HG03439 (cell line): ENCODE measurements around the gene ELOVL5.
"Not testable (repeated sequence)": the region's sequence is repeated elsewhere in the genome, so short reads cannot be mapped to it uniquely, and the experiment has no call there.

Experiments used
- ATAC-seq: cut with Tn5 transposase; IDR thresholded peaks from one replicate; pipeline ENCODE4 v1.9.1; 2021; ENCODE audit warnings: mild to moderate bottlenecking, moderate library complexity; ENCODE audit not compliant: unreplicated experiment

ELOVL5 gene

GRCh38 chr6:53331678-53332077 is 17.1 kb downstream of the ELOVL5 start:
- ATAC-seq, result no peak

DNA sequence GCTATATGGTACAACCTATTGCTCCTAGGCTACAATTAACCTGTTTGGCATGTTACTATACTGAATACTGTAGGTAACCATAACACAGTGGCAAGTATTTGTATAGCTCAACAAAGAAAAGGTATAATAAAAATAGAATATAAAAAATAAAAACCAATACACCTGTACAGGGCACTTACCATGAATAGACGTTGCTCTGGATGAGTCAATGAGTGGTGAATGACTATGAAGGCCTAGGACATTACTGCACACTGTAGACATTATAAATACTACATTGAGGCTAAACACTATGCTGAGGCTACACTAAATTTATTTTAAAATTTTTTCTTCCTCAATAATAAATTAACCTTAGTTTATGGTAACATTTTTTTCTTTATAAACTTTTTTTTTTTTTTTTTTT is 18.6 kb downstream of the ELOVL5 start:
- ATAC-seq, result no peak

DNA sequence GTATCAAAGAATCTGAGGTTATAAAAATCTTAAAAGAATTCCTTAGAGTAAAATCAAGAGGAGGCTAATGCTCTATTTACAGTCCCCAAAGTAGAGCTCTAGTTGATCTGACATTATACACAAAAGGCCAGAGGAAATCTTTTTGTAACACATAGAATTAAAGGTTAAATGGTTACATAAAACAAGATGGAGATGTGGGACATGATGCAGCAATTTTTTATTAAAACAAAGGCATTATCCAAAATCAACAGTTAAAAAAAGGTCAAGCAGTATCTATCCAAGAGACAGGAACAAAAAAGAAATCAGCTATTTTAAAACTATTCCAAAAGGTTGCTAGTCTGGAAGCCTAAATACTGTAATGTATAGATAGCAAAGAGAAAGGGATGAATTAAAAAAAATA is 20.4 kb downstream of the ELOVL5 start:
- no peak for ATAC-seq

DNA sequence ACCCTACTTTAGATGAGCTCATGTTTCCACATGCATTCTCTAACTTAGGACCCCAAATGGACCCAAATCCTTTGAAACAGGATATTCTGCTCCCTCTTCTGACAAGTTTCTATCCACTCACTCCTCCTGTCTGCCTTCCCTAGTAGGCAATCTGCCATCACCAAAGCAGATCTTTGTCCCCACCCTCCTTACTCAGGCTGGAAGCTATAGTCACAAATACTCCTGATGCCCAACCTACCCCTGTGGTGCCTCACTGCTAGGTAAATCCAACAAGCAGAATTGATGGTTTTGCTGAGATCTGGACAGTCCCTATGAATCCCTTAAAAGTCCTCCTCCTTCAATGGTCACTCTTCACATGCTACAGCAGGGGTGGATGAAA is 21.7 kb downstream of the ELOVL5 start:
- no peak for ATAC-seq

DNA sequence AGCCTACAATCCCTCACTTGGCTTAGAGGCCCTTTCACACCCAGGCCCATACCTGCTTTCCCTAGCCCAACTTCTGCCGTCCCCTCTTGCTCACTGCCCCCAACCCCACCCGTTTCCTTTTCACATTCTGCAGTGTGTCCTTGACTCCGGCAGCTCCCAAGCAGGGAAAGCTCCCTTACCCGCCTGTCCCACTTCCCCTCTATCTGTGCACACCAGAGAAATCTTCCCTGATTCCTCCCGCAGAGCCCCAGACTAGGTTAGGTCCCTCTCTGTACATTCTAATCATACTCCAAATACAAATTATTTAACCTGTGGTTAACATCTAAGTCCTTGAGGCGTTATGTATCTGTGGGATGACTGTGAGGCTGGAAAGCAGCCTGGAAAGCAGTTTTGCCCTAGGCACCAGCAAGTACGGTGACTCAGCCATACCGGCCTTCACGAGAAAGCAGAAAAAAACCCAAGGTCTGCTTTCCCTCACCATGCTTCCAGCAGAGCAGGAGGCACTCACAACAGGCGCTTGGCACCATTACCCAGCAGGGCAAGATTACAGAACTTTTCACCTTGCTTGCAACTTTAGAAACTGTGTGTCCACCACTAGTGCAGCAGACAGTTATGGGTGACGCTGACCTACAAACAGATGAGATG is 22.3 kb downstream of the ELOVL5 start:
- no peak for ATAC-seq

DNA sequence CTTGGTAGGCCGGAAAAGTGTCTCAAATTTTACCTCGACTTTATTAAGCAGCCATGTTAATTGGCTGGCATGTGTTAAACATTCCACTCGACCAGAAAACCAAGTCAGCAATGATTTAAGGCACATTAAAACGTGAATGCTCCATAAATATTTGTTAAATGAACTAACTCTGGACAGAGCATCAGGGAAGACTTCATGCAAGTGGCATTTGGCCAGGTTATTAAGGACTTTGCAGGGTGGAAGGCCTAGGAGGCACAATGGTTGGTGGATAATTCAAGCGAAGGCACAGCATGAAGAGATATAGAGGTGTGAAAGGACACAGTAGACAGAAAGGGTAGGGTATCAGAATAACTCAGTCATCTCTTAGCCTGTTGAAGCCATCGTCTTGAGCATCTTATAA is 23.0 kb downstream of the ELOVL5 start:
- ATAC-seq, result no peak

DNA sequence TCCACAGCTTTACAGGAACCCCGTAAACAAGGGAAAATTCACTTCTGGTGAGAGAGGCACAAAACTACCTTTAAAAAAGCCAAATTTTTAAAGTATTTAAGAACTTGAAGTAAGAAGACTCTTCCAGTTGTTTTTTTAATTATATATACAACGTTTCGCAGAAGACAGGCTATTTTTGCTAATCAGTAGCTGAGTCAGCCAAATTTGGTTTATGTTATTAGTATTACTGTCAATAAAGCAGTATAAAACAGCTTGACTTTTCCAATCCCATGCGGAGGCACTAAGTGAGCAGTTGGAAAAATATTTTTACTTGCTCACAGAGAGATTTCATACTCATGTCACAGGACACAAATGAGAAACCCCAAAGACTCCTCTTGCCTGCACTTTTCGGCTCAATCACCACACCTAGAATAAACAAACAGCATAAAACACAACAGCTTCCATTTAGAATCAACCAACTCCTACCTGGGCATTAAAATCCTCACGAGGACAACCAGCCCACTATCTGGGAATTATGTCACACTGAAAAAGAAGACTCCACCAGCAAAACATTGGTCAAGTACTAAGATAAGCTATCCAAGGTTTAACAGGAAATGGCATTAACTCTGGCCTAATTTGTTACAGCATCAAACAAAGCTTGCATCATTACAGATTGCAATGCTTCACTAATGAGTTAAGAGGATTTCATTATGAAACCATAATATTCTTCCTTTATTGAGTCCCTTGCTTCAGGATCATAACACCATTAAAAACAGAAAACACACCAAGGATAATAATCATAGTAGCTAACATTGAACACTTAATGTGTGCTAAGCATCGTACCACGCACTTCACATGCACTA is 26.3 kb downstream of the ELOVL5 start:
- ATAC-seq, result no peak

DNA sequence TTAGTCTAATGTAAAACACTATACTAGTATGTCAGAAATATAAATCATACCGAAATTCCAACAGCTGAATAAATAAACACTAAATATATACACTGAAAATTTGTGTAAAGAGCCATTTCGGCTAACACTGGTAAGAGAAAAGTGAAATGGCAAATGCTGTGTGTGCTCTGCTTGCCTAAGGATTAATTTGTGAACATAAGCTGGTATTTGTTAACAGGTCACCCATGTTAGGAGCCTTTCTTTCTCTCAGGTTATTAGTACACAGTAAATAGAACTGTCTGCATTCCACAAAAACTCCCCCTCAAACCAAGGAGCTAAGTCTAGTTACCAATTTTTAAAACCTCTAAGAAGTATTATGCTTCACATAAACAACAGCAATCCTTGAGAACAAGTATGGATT is 27.0 kb downstream of the ELOVL5 start:
- no peak for ATAC-seq

DNA sequence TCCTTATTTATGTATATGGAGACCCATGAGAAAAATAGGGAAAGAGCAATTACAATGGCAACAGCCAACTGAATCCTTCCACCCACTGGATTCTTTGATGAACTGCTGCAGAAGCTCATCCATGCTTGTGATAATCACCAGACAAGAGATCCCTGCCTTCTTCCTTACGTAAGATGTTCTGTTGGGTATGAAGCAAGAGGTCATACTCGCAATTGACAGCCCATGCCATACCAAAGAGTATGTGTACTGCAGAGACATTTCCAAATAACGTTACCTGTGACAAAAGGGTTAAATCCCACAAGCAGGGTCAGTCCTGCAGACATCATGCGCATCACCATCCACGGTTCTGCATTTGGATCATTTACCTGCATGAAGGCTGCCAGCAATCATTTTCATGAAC is 27.8 kb downstream of the ELOVL5 start:
- ATAC-seq, result no peak

DNA sequence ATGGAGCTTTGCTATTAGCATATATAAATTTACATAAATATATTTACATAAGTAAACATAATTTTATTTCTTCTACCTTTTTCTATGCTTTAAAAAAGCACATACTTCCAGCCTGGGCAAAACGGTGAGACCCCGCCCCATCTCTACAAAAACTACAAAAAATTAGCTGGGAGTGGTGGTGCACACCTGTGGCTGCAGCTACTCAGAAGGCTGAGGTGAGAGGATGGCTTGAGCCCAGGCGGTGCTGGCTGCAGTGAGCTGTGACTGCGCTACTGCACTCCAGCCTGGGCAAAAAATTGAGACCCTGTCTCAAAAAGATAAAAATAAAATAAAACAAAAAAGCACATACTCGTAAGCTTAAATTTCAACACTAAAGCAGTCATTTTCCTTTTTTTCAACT is 30.3 kb downstream of the ELOVL5 start:
- ATAC-seq, result no peak

- ATAC-seq, result no peak
Observed at GRCh38 chr6:53317861-53318260, 30.9 kb downstream of the ELOVL5 start.

DNA sequence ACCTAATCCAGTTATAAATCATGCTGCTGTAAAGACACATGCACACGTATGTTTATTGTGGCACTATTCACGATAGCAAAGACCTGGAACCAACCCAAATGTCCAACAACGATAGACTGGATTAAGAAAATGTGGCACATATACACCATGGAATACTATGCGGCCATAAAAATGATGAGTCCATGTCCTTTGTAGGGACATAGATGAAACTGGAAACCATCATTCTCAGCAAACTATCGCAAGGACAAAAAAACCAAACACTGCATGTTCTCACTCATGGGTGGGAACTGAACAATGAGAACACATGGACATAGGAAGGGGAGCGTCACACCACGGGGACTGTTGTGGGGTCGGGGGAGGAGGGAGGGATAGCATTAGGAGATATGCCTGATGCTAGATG is 31.5 kb downstream of the ELOVL5 start:
- not testable (repeated sequence) for ATAC-seq

DNA sequence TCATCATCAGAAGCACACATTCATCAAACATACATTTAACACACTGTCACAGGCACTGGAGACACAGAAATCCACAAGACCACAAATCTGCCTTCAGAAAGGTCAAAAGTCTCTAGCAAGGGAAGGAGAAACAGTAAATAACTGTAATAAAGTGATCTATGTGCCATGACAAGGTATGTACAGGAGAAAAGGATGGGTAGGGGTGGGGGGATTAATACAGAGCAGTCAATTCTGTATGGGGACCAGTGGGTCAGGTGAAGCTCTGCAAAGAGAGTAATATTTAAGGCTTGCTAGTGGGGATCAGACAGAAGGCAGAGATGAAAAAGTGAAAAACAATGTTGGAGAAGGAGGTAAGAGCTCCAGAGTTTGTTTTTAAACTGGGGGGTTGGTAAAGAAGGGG is 32.6 kb downstream of the ELOVL5 start:
- no peak for ATAC-seq

DNA sequence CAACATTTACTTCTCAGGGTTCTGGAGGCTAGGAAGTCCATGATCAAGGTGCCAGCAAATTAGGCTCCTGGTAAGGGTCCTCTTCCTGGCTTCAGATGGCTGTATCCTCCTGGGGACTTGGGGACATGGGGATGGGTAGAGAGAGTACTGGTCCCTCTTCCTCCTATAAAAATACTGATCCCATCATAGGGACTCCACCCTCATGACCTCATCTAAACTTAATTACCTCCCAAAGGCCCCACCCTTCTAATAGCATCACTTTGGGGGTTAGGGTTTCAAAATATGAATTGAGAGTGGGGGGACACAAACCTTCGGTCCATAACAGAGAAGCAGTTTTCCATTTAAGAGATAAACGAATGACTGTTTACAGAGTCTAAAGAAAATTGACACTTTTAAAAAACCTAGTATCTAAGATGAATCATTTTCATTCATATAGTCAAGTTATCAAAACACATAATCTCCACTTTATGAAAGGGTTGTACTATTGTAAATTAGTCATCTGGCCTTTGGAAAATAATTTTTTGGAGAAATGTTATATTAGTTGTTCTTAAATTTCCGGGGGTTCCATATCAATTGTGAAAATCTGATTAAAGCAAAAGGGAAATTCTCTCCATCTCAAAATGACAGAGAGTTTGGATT is 33.5 kb downstream of the ELOVL5 start:
- no peak for ATAC-seq

DNA sequence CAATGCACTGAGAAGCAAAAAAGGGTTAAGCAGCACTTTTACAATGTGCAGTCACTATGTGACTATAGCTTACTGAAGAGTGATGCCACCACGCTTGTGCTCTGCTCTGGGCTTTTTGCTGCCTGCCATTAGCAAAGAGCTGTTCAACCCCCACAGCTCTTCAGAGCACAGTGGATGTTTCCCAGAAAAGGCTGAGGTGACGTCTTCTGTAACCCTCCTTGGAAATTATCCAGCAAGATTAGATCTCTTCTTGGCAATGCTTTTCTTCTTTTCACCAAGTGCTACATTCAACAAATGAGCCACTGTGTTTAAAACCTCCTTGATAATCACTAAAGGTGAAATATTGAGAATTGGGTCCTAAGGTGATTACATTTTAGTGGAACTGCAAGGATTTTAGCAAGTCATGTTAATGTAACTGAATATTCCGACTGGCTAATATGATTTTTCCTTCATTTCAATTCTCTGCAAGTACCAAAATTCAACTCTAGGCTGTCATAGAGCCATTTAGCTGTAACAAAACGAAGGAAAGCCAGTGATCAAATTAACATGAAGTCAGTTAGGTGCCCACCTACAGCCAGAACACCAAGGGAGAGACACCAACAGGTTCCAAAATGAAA is 34.9 kb downstream of the ELOVL5 start:
- no peak for ATAC-seq

GRCh38 chr6:53312355-53312754 is 36.4 kb downstream of the ELOVL5 start:
- no peak for ATAC-seq

GRCh38 chr6:53311586-53311935 is 37.2 kb downstream of the ELOVL5 start:
- ATAC-seq, result no peak

DNA sequence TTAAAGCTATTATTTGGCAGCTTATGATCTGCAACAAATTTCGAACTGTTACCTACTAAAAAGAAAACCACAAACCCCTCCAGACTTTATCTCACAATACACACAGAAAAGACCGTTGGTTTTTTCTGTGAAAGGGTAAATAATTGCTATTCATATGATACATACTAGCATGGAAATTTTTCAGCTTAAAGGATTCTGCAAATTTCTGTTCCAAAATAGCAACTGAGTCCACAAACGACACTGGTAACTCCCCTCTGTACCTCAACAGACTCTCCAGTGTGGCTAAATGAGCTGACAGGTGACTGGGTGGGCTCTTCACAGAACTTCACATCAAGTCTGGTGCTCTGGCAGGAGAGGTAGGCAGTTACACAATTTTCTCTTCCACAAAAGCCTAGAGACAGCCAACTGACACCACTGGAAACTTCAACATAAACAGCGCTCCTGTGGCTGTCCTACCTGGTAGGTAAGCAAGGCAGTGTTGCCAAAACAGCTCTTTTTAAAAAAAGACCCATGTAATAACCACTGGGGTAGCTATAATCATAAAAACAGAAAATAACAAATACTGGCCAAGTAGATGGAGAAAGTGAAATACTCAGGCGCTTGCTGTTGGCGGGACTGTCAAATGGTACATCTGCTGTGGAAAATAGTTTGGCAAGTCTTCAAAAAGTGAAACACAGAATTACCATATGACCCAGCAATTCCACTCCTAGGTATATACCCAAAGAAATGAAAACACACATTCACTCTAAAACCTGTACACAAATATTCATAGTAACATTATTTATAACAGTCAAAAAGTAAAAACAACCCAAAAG is 37.8 kb downstream of the ELOVL5 start:
- no peak for ATAC-seq

GRCh38 chr6:53309901-53310300 is 38.8 kb downstream of the ELOVL5 start:
- no peak for ATAC-seq

DNA sequence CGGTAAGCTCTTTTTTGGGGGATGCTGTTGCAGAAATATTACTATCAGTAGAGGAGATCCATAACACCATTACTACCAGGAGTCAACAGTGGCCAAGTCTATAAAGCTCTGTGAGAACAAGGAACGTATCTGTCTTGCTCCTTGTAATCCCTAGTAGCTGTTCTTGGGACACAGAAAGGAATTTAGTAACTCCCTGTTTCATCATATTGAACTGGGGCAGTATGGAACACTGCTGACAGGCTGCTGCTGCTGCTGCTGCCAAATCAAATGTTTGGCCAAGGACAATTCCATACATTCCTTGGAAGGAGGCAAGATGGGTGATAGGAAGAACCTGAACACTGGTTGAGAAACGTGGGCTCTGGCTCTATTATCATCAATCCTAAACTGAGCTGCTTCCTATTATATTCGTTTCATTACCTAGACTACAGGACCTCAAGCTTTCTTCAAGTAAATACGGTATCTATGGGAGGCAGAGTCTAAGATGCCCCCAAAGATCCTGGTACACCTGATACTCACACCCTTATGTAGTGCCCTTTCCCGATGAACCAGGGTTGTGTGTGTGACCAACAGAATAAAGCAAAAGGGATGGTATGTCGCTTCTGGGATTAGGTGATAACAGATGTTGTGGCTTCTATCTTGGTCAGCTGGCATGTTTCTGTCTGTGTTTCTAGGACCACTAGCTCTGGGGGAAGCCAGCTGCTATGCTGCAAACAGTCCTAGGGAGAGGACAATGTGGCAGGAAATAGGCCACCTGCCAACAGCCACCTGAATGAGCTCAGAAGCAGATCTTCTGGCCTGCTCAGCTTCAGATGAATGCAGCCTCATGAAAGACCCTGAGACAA is 39.5 kb downstream of the ELOVL5 start:
- ATAC-seq, result peak; percentile 56
